Stimulated activated naive CD4-positive, alpha-beta T cell (primary cell): ENCODE measurements around the gene SPSB4.
"Not testable (repeated sequence)": the region's sequence is repeated elsewhere in the genome, so short reads cannot be mapped to it uniquely, and the experiment has no call there.

Experiments used
- DNase-seq, 6 experiments: peaks; one replicate each; lab custom pipeline; 2025; lab: John Stamatoyannopoulos, UW

The SPSB4 gene

DNA sequence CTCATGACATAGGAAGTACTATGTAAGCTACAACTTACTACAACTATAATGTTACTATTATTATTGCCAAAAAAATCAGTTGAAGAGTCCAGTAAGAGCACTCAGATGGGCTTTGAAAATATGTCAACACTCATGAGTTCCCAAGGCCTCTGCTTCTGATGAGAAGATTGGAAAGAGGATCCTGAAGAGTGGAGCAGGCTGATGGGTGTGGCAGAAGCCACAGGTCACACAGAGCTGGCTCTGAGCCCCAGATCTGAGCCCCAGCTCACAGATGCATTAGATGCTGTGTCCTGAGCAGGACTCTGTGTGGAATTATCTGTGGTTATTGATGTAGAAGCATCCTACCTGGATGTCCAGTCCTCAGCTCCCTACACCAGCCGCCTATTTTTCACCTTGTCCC lies 65.6 kb downstream of the SPSB4 start:
- DNase-seq: no peak

DNA sequence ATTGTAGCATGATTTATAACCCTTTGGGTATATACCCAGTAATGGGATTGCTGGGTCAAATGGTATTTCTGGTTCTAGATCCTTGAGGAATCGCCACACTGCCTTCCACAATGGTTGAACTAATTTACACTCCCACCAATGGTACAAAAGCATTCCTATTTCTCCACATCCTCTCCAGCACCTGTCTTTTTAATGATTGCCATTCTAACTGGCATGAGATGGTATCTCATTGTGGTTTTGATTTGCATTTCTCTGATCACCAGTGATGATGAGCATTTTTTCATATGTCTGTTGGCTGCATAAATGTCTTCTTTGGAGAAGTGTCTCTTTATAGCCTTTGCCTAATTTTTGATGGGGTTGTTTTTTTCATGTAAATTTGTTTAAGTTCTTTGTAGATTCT lies 66.8 kb downstream of the SPSB4 start:
- DNase-seq: not testable (repeated sequence)

DNA sequence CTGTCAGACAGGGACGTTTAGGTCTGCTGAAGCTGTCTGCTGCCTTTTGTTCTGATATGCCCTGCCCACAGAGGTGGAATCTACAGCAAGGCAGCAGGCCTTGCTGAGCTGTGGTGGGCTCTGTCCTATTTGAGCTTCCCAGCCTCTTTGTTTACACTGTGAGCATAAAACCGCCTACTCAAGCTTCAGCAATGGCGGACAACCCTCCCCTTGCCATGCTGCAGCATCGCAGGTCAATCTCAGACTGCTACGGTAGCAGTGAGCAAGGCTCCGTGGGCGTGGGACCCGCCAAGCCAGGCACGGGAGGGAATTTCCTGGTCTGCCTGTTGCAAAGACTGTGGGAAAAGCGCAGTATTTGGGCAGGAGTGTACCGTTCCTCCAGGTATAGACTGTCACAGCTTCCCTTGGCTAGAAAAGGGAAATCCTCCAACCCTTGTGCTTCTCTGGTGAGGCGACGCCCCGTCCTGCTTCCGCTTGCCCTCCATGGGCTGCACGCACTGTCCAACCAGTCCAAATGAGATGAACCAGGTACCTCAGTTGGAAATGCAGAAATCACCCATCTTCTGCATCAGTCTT lies 71.4 kb downstream of the SPSB4 start:
- DNase-seq: no peak

GRCh38 chr3:141123677-141124410 lies 72.7 kb downstream of the SPSB4 start:
- no peak for DNase-seq

DNA sequence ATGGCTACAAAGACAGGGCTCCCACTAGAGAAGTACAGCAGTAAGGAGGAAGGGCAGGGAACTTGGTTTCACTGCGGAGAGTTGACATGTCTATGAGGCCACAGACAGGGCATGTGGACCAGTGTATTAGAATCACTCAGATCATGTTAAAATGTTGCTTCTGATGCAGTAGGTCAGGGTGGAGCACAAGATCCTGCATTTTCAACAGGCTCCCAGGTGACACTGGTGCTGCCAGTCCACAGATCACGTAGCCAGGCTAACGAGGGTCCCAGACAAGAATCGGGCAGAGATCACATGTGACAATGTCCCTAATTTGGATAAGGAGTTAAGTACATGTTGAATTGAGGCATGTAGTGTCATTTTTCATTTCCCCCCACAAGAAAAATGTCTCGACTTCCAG lies 73.6 kb downstream of the SPSB4 start:
- DNase-seq: no peak

- DNase-seq: no peak
Observed at GRCh38 chr3:141125351-141125750, 74.2 kb downstream of the SPSB4 start.

DNA sequence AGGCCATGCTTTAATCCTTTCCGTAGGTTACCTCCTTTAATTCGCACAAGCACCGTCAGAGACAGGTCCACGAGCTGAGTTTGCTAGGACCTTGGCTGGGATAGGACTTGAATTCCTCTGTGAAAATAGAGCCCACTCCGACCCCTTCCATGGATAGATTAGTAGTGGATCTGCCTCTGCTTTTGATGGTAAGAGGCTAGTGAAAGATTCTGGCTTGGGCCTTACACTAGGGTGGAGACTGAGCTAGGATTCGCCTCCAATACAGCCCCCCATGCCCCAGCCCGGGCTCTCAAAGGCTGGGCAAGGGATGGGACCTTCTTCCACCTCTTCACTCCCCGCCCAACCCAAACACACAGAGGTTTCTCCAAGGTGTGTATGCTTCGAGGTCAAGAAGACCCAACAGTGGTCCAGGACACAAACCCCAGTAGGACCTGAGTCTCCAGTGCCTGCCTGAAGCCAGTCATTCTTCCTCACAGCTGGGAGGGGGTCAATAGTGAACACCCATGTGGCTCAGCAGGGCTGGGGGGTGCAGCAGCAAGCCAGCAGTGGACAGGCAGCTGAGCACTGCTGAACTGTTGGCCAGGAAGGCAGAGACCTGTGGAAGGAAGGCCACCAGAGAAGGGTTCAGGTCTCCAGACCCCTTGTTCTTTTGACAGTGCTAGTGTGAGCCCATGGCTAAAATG lies 75.7 kb downstream of the SPSB4 start:
- DNase-seq: no peak

DNA sequence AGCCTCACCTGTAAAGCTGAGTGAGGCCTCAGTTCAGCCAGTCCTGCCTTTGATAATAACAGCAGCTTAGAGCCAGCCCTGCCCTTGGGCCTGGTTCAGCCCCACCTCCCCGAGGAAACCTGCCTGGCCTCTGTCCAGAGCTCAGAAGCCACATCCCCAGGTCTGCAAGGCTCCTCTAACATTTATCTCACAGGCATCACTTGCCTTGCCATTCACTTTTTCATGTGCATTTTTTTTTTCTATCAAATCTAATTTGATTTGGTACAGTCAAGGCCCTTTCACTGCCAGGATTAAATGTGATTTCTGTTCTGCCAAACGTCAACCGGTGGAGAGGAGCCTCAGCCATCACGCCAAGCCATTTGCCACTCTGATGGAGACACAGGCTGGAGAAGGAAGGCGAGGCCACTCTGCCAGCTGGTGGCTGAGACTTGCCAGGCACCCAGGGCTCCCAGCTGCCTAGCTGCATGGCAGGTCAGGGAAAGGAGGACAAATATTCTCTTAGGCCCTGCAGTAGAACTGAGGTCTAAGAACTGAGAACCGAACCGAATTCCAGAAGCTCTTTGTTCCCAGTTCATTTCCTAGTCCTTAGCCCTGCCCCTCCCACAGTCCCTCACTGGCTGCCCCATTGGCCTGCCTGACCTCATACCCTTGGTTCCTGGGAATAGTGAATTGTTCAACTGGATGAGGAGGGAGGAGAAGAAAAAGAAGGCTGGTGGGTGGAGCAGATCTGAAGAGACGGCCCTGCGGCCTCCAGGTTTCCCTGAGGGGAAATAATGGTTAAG lies 76.4 kb downstream of the SPSB4 start:
- no peak for DNase-seq

- no peak for DNase-seq
Observed at GRCh38 chr3:141128126-141128777, 77.1 kb downstream of the SPSB4 start.

GRCh38 chr3:141129049-141129448 lies 77.9 kb downstream of the SPSB4 start:
- DNase-seq: no peak

GRCh38 chr3:141129541-141130011 lies 78.4 kb downstream of the SPSB4 start:
- DNase-seq: no peak

DNA sequence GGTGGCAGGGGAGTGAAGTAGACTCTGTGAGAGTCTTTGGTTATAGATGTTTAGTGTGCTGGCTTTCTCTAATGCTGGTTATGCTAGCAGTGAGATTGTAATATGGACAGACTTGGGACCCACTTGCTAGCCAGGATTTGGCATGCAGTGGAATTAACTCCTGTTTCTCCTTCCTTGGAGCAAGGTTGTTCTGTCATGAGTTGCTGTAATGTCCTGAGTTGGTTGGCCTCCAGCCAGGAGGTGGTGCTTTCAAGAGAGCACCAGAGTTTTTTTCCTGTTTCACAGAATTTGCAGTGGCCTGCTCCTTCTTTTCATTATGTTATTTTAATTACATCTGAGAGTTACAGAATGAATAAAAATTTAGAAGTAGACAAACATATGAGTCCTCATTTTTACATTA lies 92.4 kb downstream of the SPSB4 start:
- no peak for DNase-seq

DNA sequence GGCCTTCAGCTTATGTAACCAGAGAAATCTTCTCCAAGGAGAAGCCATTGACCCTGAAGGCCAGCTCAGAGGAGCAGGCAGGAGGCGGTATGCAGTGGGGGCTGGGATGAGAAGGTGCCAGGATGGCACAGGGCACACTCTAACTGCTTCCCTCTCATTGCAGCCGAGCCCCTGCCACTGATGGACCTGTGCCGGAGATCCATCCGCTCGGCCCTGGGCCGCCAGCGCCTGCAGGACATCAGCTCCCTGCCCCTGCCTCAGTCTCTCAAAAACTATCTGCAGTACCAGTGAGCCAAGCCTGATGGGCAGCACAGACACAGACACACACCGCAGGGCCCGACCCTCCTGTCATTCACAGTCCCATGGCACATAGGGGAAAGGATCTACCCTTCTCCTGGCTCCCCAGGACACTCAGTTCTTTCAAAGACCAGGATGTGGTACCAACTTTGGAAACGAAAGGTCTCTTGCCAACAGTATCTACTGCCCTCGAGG lies 95.9 kb downstream of the SPSB4 start:
- DNase-seq: no peak

- DNase-seq: no peak
Observed at GRCh38 chr3:141147657-141148056, 96.5 kb downstream of the SPSB4 start.

- DNase-seq: no peak
Observed at GRCh38 chr3:141148169-141148568, 97.0 kb downstream of the SPSB4 start.

DNA sequence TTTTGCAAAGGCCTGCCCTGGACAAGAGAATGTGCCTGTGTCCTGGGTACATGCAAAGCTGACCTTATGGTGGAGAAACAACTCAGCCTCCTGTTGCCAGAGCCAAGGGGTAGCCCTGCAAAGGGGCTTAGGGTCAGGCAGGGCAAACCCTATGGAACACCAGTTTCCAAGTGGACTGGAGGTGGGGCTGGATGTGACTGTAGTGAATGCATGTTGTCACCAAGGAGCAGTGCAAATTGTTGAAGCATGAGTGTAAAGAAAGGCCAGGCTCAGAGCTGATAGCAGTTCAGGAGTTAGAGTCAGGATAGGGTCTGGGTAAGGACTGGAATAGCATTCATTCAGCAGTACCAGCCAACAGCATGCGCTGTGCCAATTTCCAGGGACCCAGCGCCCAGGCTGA lies 97.6 kb downstream of the SPSB4 start:
- no peak for DNase-seq

- DNase-seq: no peak
Observed at GRCh38 chr3:141150081-141150830, 99.1 kb downstream of the SPSB4 start.

- no peak for DNase-seq
Observed at GRCh38 chr3:141150931-141151330, 99.8 kb downstream of the SPSB4 start.

DNA sequence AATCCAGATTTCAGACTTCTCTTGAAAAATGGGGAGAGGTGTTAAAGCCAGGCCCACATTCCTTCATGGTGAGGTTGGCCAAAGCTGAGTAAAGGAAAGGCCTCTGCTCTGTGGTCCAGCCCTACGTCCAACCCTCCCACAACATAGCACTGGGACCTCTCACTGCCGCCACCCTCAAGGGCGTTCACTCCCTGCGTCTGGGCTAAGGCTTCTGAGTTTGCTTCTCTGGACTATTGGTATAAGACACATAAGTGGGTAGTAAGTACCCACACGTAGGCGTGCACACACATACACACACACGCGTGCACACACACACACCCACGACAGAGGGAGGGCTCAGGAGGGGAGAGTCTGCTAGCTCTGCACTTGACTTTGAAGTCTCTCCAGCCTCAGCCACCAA lies 100.3 kb downstream of the SPSB4 start:
- DNase-seq: no peak

DNA sequence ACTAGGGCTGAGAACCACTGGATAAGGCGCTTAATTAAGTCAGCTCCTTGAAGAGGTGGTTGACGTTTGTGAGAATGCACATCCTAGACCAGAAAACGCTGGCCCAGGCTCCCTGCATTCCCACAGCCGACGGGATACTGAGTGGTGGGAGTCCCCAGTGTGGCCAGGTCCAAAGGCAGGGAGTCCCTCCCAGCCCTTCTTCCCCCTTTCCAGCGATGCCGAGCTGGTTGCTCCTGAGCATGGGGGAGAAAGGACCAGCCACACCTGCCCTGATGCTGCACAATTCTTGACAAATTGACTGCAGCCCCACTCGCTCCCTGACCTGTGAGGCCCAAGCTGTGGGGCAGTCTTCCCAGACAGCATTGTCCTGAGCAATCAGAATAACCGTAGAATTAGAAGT lies 101.0 kb downstream of the SPSB4 start:
- DNase-seq: no peak
